CD4-positive, alpha-beta T cell treated with Interleukin-6 for 4 hours (primary cell): ENCODE measurements around the gene ETV2.
"Not testable (repeated sequence)": the region's sequence is repeated elsewhere in the genome, so short reads cannot be mapped to it uniquely, and the experiment has no call there.

ENCODE experiments used
- DNase-seq: peaks from one replicate; pipeline ENCODE4 v3.0.0-alpha.2; 2020; ENCODE audit warnings: mixed read lengths

Gene ETV2

GRCh38 chr19:35628565-35629331 lies 12.8 kb upstream of the ETV2 start, which contains the start of gene RBM42:
RBM42 (plus strand) TSS chr19:35629036; CDS start chr19:35629154, 118 bp downstream.
- peak; percentile 95 for DNase-seq

DNA sequence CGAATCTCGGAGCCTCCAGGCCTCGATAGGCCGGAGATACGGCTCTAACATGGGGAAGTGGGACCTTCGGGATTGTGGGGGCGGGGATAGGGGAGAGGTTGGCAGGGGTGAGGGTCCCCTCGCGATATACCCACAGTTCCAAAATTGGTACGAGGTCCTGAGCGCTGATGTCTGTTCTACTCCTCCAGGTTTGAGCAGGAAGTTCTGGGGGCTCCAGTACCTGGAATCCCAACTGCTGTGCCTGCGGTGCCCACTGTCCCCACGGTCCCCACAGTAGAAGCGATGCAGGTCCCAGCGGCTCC lies 12.3 kb upstream of the ETV2 start:
- no peak for DNase-seq

GRCh38 chr19:35633727-35634440 lies 7.7 kb upstream of the ETV2 start:
- no peak for DNase-seq

- DNase-seq, result no peak
Measured at GRCh38 chr19:35636651-35637050, 4.9 kb upstream of the ETV2 start.

DNA sequence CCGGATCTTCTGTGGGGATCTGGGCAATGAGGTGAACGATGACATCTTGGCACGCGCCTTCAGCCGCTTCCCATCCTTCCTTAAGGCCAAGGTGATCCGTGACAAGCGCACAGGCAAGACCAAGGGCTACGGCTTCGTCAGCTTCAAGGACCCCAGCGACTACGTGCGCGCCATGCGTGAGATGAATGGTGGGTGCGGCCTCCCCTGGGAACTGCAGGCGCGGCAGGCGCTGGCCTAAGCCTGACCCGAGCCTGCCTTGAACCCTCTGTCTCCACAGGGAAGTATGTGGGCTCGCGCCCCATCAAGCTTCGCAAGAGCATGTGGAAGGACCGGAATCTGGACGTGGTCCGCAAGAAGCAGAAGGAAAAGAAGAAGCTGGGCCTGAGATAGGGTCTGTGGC lies 4.4 kb upstream of the ETV2 start:
- DNase-seq, result no peak

DNA sequence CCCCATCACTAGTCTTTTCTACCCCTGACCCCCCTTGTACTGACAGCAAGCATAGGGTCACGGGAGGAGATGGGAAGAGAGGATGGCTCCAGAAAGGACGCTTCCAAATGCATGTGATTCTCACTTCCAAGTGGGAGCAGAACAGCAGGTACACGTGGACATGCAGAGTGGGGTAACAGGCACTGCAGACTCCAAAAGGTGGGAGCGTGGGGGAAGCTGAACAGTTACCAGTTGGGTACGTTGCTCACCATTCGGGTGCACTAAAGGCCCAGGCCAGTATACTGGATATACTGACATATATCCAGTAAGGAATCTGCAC lies 2.3 kb upstream of the ETV2 start:
- no peak for DNase-seq

DNA sequence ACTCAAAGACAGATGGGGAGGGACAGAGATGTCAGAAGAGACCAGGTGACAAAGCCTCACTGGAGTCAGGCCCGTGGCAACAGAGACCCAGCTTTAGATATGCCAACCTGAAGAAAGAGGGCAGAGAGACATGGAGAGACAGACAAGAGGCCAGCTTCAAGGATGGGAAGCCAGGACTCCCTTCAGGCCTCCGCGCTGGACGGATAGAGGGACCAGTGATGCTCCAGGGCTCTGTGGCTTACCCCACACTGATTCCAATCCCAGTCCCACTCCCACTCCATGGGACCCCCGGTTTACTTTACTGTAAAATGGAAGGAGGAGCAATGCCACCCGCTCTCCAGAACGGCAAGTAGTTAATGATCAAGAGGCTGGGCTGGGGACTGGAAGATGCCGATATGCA lies 1.7 kb upstream of the ETV2 start:
- no peak for DNase-seq

DNA sequence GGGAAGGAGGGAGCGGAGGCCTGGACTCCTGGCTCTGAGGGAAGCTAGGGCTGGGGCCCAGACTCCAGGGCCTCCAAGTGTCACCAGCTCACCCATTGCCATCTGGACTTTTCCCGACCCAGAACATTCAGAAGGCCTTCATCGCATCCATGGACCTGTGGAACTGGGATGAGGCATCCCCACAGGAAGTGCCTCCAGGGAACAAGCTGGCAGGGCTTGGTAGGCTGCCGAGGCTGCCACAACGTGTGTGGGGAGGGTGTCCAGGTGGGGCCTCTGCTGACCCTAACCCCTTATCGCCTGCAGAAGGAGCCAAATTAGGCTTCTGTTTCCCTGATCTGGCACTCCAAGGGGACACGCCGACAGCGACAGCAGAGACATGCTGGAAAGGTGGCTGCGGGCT lies 767 bp downstream of the ETV2 start:
- DNase-seq, result no peak

- no peak for DNase-seq
Measured at GRCh38 chr19:35642798-35643254, 1.3 kb downstream of the ETV2 start.

GRCh38 chr19:35643255-35644205 lies 2.0 kb downstream of the ETV2 start:
- peak; percentile 85 for DNase-seq

- peak; percentile 98 for DNase-seq
Measured at GRCh38 chr19:35644206-35644986, 2.9 kb downstream of the ETV2 start.

DNA sequence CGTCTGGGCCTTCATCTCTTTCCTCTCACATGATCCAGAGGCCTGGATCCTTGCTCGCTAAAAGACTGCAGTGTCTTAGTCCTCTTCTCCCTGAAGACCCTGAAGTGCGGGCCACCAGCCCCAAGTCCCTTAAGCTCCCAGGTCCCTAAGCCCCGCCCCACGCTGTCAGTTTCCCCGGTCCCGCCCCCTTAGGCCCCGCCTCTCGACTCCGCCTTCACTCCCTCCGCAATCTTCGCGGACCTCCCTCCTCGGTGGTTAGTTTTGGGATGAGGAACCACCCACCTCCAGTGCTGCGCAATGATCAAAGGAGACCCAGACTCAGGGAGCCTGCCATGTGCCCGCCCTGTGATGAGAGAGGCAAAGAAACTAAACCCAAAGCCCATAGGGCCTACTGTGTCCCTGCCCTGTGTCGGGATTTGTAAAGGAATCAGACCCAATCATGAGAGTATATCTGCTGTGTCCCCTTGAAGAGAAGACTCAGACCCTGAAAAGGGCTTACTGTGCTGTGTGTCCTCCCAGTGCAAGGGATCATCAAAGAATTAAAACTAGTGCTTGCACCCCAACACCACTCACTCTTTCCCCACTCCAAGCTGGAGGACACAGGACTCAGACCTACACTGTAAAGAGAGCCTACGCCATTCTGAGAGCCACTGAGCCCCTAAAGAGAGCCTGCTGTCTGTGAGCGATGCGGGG lies 3.6 kb downstream of the ETV2 start:
- DNase-seq, result peak; percentile 85

DNA sequence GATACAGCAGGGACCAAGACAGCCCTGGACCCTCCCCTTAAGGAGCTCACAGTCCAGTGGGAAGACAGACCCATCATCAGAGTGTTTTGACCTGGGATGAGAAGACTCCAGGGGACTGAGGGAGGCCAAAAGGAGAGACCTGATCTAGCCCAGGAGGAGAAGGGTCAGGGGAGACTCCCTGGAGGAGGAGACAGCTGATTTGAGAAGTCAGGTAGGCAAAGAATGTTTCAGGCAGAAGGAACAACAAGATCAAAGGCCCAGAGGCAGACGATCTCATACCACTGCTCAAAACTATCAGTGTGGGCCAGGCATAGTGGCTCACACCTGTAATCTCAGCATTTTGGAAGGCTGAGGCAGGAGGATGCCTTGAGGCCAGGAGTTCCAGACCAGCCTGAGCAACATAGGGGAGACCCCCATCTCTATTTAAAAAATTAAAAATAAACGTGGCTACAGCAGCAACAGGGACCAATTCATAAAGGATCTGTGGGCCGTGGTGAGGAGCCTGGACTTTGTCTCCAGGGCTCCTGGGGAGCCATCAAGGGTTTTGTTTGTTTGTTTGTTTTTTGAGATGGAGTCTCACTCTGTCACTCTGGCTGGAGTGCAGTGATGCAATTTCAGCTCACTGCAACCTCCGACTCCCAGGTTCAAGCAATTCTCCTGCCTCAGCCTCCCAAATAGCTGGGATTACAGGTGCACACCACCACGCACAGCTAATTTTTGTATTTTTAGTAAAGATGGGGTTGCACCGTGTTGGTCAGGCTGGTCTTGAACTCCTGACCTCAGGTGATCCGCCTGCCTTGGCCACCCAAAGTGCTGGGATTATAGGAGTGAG lies 4.4 kb downstream of the ETV2 start:
- no peak for DNase-seq

GRCh38 chr19:35648017-35648961 lies 6.7 kb downstream of the ETV2 start, which contains the start of gene COX6B1:
COX6B1 (plus strand) TSS chr19:35648323; CDS start chr19:35651244, 2,921 bp downstream.
- peak; percentile 95 for DNase-seq

DNA sequence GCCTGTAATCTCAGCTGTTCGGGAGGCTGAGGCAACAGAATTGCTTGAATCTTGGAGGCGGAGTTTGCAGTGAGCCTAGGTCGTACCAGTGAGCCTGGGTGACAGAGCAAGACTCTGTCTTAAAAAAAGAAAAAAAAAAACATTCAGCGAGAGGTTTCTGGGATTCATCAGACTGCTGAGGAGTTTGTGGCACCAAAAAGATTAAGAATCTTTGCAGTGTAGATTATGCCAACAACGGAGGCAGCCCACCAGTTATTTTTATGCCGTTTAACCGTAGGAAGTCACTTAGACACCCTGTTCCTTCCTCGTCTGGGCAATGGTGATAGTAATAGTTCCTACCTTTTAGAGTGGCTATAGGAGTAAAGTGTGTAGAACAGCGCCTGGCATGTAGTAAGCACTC lies 9.0 kb downstream of the ETV2 start:
- DNase-seq, result no peak

DNA sequence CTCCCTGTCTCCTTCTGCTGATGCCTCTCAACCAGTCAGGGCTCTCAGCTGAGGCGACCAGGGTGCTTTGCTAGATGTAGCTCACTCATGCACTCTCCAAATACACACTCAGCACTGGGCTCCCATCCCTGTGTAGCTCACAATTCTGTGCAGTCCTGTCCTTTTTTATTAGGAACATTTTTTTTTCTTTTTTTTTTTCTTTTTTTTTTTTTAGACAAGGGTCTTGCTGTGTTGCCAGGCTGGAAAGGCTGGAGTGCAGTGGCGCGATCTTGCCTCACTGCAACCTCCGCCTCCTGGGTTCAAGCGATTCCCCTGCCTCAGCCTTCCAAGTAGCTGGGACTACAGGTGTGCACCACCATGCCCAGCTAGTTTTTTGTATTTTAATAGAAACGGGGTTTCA lies 13.3 kb downstream of the ETV2 start:
- DNase-seq, result not testable (repeated sequence)

- DNase-seq, result no peak
Measured at GRCh38 chr19:35655600-35655999, 14.1 kb downstream of the ETV2 start.

GRCh38 chr19:35656700-35657099 lies 15.2 kb downstream of the ETV2 start:
- no peak for DNase-seq

DNA sequence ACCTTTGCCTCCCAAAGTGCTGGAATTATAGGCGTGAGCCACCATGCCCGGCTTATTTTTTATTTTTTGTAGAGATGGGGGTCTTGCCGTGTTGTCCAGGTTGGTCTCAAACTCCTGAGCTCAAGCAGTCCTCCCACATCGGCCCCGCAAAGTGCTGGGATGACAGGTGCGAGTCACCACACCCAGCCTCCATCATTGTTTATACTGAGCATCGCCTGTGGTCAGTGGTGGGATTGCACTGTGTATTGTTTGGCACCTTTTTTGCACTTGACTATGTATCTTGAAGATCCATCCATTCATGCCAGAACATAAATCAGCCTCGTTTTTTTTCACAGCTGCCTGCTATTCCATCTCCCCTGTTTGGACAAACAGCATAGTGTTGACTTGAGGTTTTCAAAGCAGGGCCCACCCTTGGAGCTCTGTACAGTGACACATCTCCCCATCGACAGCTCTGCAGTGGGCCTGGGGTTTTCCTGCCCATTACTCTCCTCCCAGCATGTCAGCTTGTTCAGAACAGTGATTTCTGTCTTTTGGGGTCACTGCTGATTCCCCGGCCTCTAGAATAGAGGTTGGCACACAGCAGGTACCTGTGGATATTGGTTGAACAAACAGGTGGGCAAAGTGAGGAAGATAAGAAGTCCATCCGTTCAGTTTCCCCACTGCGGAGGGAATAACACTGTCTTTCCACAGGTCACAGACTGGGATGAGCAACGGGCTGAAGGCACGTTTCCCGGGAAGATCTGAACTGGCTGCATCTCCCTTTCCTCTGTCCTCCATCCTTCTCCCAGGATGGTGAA lies 16.6 kb downstream of the ETV2 start:
- DNase-seq, result no peak
